HG02798 (cell line): ENCODE results near the gene COX8A.
"Not testable (repeated sequence)": the region's sequence is repeated elsewhere in the genome, so short reads cannot be mapped to it uniquely, and the experiment has no call there.

ENCODE experiments used
- ATAC-seq: cut with Tn5 transposase; IDR thresholded peaks from one replicate; pipeline ENCODE4 v1.9.1; 2021; ENCODE audit warnings: mild to moderate bottlenecking; ENCODE audit not compliant: unreplicated experiment, poor library complexity

The COX8A gene, protein sequence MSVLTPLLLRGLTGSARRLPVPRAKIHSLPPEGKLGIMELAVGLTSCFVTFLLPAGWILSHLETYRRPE

DNA sequence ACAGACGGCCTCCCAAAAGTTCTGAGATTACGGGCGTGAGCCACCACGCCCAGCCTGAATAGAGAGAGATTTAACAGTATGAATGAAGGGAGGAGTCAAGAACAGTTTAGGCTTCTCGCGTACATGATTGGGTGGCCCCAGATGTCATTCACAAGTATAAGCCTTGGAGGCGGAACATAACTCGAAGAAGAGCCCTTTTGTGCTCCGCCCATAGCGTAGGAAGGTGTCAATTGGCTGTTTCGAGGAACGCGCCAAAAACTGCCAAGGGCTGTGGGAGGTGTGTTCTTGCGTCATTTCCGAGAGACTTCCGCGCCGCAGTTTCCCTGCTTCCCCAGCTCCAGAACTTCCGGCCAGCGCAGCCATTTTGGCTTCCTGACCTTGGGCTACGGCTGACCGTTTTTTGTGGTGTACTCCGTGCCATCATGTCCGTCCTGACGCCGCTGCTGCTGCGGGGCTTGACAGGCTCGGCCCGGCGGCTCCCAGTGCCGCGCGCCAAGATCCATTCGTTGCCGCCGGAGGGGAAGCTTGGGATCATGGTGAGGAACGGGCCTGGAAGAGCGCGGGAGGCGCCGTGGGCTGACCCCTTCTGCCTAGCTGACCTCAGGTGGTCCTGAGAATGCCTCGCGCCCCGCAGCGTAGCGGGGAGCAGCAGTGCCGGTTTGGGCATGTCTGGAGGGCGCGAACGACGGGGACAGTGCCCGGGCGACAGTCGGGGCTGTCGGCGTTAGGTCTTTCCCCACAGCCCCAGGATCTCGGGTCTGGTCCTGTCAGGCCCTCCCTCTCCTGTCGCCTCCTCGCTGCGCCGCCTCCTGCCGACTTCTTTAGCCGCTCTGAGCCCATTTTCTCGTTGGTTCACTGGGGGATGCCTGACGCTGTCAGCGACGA lies at the start of gene COX8A:
TSS of gene COX8A (plus strand) at position 362 of the 885 bp plus-strand sequence. CDS start at position 423, 61 bp downstream.
- peak; percentile 96 for ATAC-seq

DNA sequence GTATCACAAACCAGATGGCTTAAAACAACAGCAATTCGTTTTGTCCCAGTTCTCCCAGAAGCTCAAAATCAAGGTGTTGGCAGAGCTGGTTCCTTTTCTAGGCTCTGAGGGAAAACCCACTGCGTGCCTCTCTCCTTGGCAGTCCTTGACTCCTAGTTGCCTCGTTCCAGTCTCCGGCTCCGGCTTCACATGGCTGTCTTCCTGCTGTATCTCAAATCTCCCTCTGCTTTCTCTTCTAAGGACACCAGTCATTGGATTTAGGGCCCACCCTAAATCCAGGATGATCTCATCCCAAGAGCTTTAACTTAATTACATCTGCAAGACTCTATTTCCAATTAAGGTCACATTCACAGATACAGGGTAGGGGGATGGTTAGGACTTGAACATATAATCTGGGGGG lies 44.8 kb upstream of the COX8A start:
- no peak for ATAC-seq

DNA sequence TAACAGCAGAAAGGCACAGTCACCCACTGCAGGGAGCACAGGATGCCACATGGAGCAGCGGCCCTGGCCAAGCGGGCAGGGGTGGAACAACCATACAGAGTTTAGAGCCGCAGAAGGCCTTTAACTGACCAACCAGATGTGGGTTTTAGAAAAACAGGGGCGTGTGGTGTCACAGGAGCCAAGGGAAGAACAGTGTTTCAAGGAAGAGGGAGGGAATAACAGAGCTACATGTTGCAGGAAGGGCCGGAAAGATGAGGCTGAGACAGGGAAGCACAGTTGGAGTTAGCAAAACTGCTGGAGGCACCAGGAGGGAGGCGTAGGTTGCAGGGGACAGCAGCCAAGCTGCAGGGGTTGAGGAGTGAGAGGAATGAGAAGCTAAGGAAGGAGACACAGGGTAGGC lies 43.4 kb upstream of the COX8A start:
- no peak for ATAC-seq

DNA sequence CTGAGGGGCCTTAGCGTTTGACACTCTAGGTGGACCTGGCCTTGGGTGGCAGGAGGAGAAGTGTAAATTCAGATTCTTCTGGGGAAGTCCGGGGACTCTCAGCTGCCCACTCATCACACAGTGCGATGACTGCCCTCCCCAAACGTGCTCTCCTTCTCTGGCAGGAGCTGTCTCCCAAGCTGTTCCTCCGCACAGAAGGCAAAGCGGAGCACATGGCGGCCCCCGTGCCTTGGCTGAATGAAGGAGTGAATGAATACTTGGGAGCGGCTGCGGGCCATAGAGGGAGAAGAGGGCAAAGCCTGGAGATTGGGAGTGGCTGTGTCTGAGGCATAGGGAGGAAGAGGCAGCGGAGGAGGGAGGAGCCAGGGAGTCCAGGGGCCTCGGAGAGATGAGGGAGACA lies 42.5 kb upstream of the COX8A start:
- ATAC-seq, result no peak

DNA sequence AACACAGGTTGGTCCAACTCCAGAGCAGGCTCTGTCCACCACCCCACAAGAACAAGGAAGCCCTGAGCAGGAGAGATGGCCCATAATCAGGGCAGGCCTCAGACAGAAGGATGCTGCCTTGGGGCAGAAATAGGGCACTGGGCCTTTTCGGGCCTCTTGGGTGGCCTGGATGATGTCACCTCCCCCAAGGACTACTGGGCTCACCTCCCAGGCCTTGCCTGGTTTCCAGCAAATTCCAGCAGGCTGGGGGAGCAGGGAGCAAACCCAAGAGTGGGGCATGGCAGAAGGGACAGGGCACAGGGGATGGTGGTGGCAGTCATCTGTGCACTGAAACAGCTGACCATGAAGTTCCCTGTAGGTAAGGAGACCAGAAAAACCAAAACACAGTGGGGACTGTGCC lies 41.0 kb upstream of the COX8A start:
- no peak for ATAC-seq

DNA sequence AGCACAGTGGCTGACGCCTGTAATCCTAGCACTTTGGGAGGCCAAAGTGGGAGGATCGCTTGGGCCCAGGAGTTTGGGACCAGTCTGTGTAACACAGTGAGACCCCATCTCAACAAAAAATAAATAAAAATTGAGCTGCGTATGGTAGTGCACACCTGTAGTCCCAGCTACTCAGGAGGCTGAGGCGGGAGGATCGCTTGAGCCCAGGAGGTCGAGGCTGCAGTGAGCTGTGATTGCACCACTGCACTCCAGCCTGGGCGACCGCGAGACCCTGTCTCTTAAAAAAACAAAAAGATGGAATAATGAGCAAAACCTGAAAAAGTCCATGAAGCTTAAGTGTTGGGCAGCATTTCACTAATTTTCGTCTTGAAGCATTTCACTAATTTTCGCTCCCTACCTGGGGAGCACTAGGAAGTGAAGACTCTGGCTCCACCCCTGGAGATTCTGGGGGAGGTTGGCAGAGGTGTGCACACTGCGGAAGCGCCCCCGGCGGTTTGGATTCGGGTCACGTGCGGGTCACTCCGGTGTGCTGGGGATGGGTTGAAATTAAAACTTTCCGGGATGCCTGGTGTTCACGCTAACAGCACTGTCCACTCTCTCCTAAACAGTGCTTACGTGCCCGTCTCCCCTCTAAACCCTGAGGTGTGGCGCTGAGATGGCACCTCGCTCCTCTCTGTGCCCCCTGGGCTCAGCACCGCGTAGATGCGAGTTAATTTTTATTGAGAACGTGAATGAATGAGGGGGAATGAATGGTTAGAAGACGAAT lies 36.5 kb upstream of the COX8A start:
- ATAC-seq, result peak; percentile 11

DNA sequence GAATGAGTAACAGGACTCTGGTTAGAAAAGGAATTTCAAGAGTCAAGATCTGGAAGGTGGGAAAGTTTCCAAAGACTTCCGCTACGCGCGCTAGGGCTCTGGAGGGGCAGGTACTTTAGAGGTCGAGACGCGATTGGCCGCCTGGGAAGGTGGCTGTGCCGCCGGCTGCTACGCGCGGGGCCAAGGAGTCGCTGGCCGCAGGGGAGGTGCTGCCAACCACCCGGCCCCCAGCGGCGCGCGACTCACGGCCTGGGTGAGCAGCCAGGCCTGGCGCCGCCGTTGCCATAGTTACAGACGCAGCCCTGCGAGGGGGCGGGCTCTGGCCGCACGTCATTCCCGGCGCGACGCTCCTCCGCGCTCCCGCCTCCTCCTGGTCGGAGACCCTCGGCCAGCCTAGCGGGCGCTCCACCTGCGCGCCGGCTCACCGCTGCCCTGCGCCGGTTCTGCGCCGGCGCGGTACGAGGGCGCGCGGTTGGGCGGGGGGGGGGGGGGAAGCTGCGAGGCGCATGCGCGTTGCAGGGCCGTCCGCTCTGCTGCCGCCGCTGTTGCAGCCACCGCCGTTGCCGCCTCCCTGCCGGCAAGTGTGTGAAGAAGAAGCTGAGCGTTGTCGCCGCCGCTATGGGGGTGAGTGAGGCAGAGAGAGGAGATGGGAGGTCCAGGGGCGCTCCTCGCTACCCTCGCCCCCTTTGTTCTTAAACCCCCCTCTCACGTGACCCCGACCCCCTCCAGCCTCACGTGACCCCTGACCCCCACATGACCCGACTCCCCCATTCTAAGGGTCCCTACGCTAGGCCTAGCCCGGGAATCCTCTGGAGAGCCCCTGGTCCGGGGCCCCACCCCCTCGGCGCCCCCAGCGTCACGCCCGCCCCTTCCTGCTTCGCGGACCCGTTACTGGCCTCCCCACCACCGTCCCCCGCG lies 35.7 kb upstream of the COX8A start, which contains the start of gene NAA40:
TSS of gene NAA40 (plus strand) at position 524 of the 918 bp plus-strand sequence. CDS start at position 619, 95 bp downstream.
- peak; percentile 94 for ATAC-seq

DNA sequence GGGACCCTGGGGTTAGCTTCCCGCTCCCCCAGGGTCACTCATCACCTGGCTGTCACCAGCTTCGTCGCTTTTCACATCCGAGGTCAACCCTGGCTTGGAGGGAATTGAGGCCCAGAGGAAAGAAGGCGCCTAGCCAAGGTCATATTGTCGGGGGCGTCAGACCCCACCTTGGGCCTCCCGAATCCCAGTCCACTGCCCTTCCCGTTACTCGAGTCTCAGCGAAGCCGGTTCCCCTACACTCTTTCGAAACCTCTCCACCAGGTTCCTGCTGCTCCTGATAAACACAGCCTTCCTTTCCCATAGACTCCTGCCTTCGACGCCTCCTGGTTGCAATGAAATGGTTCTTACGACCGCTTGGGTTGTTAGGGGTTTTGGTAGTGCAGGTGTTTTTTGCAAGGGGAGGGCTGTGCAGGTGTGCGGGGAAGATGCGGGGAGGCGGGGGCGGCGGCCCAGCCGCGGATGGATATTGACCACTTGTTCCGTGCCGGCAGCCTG lies 35.0 kb upstream of the COX8A start:
- no peak for ATAC-seq

DNA sequence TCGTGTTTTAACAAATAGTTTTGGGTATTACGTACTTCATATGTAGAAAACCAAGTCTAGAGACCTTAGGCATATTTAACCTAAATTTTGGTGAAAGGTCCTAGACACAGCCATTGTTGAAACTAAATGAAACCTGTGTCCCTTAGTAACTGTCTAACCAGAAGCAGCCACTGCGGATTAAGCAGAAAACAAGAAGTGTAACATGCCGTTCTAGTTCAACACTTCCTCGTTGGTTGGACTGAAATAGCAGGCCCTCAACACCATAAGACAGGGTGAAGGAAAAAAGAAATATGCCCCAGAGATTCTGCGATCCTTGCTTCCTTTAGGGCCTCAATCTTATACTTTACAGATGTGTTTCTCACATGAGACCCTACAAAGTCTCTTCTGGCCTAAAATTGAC lies 33.6 kb upstream of the COX8A start:
- ATAC-seq, result no peak

DNA sequence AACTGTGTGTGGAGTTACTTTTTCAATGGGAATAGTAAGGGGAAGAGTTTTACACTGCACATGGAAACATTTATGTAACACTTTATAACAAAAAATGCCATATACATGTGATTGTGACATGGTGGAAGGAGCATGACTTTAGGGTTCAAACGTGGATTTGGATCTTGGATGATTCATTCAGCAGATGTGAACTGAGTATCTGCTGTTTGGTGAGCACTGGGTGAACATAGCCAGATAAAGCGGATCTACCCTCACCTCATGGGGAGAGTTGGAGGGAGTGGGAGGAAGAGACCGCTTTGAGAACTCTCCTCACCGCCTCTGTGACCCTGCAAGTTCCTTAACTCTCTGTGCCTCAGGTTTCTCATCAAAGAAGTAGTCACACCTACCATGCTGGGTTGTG lies 32.5 kb upstream of the COX8A start:
- no peak for ATAC-seq

DNA sequence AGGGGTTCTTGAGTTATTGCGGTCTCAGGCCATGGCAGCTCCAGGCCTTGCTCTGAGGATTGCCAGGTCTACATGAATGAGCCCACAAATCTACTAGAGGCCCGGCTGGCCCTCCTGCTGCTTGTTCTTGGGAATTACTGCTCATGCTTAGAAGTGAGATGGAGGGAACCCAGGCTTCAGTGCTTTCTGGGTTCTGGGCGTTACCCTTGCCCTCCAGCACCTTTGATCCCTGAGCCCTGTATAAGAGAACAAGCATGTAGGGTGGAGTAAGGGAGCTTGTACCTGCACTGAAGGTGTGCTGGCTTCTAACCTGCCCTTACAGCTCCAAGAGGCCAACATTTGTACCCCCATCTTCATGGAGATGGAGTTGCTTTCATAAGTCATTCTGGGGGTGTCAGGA lies 31.6 kb upstream of the COX8A start:
- ATAC-seq, result no peak

DNA sequence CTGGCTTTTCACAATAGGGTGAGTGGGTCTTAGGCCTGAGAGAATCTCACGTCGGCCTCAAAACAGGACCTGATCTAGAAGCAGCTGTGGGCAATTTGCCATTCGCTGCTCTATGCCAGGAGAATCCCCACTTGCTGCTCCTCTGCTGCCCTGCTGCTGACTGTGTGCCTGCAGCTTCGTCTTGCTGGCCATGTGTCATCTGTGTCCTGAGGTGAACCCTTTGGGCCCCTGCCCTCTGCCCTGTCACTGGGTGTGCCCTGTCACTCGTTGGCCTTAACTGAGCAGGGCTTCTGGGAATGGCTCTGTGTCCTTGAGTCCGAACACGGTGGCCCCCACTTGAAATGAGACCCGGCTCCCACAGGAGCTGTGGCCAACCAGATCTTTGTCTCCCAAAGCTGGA lies 29.4 kb upstream of the COX8A start:
- ATAC-seq, result no peak

DNA sequence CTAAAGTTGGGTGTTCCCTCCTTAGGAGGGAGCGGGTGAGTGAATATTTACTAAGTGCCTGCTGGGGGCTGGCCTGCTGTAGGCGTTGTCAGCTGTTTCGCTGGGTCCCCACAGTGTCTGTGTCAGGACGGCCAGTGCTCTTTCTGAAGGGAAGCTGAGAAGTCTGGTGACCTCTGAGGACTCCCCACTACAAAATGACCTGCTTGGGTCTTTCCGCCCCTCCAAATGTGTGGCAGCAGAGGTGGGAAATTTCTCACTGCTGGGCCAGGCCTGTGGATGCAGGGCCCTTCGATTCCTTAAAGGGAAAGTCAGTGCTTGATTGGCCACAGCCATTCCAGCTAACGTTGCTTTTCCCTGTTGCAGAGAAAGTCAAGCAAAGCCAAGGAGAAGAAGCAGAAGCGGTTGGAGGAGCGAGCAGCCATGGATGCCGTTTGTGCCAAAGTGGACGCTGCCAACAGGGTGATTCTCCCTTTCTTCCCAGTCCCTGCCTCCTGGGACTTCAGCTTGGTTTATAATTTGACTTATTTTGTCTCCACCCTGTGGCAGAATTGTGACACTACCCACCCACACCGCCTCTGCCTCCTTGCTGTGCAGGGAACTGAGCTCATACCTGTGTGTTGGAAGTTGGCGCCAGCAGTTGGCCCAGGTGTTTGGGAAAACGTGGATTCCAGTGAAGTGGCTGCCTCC lies 28.8 kb upstream of the COX8A start:
- ATAC-seq, result peak; percentile 35

DNA sequence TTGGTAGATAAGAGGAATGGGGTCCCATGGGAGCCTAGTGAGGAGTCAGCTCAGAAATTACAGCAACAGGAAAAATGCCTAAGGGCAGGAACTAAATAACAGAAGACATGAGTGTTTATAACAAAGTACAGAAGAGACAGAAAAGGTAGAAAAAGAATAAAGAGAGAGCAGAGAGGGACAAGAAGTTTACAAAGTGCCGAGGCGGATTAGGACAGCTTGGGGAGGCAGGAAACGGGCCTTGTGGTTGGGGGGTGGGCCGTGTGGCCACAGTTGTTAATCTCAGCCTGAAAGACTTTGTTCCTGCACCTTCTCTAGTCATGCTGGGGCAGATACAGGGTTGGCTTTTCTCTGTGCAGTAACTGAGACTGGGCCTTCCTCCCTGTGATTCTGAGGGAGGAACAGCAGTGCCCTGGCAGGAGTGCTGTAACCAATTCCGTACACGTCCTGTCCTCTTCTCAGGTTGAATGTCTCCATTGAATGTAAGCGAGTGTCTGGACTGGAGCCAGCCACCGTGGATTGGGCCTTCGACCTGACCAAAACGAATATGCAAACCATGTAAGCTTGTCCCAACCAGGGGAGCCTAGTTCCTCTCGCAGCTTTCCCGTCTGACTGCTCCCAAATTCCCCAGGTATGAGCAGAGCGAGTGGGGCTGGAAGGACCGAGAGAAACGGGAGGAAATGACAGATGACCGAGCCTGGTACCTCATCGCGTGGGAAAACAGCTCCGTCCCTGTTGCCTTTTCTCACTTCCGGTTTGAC lies 22.5 kb upstream of the COX8A start:
- ATAC-seq, result no peak

DNA sequence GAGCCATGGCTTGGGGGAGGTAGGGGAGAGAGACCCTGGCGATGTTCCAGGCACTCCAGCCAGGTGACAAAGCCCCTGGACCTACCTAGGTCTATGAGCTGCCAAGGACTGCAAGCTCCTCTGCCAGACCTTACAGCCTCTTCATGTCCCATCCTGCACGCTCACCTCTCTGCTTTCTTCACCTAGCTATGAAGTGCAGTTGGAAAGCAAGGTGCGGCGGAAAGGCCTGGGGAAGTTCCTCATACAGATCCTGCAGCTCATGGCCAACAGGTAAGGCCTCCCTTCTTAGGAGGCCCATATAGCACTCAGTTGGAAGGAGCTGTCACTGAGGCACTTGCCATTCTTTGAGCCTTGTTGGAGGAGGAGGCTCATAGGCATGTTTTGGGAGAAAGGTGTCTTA lies 21.9 kb upstream of the COX8A start:
- ATAC-seq, result no peak

DNA sequence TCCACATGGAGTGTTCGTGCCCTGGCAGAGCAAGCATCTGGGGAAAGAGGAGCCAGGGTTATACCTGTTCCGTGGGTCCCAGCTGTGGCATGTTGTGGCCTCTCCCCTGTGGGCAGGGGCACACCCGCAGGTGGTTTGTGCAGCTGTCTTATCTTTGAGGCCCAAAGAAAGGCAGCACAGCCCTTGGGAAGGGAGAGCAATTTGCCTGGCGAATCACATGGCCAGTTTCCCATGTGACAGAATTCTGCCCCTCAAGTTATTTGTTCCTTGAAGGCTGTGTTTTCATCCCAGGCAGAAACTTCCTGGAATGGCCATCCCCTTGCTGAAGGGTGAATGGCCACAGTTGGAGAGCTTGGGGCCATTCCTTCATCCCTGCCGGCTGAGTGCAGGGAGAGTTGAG lies 16.4 kb upstream of the COX8A start:
- ATAC-seq, result no peak

DNA sequence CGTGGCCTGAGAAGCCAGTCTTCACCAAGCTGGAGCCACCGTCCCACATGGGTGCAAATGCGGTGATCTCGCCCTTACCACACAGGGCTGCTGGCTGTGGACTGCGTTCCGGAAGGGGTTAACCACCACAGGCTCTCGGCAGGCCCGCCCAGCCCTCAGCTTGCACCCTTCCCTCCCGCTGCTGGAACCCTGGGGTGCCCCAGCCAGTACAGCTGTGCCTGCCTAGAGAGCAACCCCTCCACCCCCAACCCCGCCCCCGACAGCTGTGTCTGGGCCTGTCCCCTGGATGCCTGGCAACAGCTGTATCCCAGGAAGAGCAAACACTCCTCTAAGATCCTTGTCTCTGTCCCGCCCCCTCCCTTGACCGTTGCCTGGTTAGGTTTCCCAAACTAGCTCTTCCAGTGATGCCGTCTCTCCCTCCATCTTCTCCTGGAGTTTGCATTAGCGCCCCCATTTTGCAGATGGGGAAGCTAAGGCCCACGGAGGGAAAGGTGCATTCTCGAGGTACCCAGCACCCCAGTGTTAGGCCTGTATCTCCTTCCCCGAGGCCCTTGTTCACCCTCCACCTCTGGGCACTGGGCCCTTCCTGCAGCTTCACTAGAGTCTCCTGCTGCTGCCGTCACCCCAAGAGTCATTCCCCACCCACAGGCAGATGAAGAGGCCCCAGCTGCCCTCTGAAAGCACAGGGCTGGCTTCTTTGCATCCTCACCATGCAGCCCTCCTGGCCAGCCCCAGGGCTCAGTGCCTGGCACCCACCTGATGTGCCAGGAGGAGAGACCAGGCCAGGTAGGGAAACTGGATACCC lies 12.6 kb upstream of the COX8A start:
- ATAC-seq, result no peak

DNA sequence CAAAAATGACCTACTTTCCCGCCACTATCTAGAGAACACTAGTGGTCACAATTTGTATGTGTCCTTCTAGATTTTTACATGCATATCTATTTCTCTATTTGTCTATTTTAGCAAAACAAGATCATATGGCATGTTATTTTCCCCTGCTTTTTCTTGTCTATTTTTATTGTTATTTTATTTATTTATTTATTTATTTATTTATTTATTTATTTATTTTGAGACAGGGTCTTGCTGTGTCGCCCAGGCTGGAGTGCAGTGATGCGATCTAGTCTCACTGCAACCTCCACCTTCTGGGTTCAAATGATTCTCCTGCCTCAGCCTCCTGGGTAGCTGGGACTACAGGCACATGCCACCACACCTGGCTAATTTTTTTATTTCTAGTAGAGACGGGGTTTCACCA lies 10.5 kb upstream of the COX8A start:
- not testable (repeated sequence) for ATAC-seq
